ENCODE measurements around the gene ARF4.
A peak's percentile ranks its signal among the peaks of the same experiment; 100 is the strongest.
"Not testable (repeated sequence)": the region's sequence is repeated elsewhere in the genome, so short reads cannot be mapped to it uniquely, and the experiment has no call there.

The ARF4 gene

DNA sequence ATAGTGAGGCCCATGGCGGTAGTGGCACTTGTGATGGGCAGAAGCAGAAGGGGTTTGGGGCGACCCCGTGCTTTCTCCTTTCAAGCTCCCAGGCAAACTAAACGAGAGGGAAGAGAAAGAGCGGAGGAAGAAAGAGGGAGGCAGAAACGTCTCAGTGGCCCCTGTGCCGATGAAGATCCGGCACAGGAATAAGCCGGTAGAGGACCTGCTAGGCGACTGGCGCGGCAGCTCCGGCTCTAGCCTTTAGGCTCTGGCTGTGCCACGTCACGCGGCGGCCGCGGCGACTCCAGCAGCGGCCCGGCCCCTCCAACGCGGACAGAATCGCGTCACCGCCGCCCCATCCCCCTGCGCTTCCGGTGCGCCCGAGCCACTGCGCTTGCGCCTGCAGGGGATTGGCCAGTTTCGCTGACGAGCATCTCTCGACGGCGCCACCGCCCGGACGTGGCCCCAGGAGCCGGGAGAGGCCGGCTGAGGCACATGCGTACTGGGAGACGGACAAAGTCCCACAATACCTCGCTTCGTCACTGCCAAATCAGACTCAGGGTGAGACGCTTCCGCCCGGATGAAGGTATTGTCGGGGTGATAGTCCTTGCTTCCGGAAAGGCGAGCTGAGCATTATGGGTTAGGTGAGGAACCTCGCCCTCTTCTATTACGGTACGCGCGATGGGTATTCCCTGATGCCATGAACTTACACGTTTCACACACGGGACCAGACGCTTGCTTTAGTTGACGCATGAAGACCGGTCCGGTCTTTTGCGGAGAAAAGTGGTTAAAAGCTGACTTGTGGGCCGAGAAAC is at the start of gene ARF4:
ARF4 (minus strand) TSS at position 218 of the 797 bp plus-strand sequence; CDS start at position 14, 204 bp downstream.
- DNase-seq = peak; percentile 100

DNA sequence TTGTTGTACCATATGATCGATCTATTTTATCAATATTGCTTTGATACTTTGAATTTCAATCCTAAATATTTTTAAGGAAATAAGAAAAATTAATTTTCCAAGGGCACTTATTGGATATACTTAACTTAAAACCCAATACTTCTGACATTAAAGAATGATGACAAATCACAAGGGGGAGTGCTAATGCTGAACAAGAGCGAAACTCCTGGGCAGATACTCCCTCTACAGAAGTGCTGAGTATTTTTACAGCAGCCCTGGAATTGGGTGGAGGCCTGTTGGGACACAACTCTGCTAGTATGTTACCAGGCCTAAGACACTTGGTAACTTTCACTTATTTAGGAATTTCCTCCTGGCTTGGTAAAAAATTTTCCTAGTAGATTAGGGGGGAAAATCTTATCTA is 49.6 kb upstream of the ARF4 start:
- DNase-seq = peak; percentile 52

DNA sequence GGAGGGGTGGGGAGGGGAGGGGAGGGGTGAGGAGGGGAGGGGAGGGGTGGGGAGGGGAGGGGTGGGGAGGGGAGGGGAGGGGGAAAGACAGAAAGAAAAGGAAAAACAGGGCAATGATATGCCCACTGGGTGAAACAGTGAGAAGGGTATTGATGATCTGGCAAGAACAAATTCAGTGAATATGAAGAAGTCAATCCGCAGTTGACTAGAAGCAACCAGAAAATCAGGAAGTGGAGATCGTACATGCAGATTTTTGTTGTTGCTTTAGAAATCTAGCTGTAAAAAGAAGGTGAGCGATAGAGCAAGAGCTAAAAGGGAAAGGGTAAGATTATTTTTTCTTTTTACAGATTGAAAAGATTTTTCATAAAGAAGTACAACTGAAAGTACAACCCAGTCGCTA is 47.6 kb upstream of the ARF4 start:
- DNase-seq = peak; percentile 35

DNA sequence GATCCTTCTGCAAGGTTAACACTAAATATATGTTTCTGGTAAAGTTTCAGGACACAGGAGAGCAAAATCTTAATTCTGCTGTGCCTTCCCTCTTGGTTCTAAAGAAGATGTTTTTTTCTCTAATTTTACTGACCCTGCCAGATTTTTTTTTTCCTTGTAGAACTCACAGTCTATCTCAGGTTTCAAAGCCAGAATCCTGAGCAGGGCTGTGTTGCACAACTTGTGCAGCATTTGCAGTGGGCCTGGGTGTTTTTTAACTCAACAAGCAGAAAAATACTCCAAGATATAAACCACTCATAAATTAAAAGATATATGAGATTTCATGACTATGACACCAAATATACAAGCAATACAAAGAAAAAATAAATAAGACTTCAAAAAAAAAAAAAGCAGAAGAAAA is 40.2 kb upstream of the ARF4 start:
- DNase-seq = no peak

DNA sequence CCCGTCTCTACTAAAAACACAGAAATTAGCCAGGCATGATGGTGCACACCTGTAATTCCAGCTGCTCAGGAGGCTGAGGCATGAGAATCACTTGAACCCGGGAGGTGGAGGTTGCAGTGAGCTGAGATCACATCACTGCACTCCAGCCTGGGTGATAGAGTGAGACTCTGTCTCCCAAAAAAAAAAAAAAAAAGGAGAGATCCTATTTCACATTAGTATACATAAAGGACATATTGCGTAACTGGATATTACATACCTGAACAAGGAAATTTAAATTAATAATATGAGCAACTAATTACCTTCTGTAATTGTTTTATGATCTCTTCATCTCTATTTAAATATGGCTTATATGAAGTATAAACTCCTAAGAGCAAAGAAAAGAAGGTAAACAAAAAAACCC is 37.1 kb upstream of the ARF4 start:
- DNase-seq = not testable (repeated sequence)

DNA sequence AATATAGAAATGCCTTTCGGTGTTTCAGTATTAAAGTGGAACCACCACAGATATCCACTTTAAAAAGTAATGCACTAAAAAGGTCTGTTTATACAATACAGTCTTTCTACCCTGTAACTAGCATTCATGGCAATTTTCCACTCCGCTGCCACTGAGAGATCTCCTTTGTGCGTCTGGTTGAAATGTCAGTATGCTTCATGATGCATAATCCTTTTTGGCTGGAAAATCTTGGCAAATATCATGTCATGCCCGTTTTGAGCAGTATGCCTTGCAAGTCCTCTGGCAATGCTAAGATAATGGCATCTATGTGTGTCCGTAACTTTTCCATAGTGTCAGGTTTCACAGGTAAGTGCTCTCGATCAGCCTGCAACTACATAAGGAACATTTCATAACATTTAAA is 30.8 kb upstream of the ARF4 start:
- no peak for DNase-seq

DNA sequence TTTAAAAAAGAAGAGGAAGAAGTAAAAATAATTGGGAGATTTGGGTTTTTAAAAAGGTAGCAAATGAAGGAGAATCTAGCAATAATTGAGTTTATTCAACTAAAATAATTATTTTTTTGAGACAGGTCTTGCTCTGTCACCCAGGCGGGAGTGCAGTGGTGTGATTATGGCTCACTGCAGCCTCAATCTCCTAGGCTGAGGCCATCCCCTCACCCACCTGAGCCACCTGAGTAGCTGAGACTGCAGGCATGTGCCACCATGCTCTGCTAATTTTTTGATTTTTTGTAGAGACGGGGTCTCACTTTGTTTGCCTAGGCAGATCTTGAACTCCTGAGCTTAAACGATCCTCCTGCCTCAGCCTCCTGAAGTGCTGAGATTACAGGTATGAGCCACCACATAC is 27.7 kb upstream of the ARF4 start:
- DNase-seq = no peak

DNA sequence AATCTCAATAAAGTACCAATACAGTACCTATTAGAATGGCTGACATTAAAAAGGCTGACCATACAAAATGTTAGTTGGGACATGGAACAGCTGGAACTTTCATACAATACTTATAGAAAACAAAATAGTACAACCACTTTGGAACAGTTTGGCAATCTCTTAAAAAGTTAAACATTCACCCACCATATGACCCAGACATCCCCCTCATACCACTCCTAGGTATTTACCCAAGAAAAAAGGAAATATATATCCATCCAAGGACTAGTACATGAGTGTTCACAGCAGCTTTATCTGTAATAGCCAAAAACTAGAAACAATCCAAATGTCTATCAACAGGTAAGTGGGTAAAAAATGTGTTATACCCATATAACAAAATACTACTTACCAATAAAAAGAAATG is 25.2 kb upstream of the ARF4 start:
- DNase-seq = no peak

DNA sequence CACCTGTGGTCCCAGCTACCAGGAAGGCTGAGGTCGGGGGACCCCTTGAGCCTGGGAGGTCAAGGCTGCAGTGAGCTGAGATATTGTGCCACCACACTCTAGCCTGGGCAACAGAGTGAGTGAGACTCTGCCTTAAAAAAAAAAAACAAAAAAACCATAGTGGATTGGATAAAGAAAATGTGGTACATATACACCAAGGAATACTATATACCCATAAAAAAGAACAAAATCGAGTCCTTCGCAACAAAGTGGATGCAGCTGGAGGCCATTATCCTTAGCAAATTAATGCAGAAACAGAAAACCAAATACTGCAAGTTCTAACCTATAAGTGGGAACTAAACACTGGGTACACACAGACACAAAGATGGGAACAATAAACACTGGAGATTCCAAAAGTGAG is 20.6 kb upstream of the ARF4 start:
- no peak for DNase-seq

DNA sequence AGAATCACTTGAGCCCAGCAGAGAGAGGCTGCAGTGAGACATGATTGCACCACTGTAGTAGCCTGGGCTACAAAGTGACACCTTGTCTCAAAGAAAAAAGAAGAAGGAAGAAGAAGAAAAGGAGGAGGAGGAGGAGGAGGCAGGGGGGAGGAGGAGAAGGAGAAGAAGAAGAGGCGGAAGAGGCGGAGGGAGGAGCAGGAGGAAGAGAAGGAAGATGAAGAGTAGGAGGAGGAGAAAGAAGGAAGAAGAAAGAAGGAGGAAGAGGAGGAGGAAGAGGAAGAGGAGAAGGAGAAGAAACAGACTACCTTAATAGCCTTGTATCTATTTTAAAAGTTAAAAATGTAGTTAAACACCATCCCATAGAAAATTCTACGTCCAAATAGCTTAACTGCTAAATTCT is 19.1 kb upstream of the ARF4 start:
- DNase-seq = no peak

DNA sequence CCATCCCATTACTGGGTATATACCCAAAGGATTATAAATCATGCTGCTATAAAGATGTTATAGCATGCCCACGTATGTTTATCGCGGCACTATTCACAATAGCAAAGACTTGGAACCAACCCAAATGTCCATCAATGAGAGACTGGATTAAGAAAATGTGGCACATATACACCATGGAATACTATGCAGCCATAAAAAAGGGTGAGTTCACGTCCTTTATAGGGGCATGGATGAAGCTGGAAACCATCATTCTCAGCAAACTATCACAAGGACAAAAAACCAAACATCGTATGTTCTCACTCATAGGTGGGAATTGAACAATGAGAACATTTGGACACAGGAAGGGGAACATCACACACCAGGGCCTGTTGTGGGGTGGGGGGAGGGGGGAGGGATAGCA is 14.7 kb upstream of the ARF4 start:
- not testable (repeated sequence) for DNase-seq

DNA sequence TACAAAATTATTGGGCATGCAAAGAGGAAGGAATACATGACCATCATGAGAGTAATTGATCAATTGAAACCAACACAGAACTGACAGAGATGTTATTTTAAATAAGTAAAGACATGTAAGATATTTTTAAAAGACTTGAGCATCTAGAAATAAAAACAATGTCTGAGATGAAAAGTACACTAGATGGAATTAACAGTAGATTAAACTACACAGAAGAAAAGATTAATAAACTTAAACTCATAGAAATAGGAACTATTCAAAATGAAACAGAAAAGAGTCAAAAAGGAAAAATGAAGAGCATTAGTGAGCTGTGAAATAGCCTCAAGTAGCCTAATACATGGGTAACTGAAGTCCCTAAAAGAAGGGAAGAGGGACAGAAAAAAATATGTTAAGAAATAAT is 8.5 kb upstream of the ARF4 start:
- no peak for DNase-seq

DNA sequence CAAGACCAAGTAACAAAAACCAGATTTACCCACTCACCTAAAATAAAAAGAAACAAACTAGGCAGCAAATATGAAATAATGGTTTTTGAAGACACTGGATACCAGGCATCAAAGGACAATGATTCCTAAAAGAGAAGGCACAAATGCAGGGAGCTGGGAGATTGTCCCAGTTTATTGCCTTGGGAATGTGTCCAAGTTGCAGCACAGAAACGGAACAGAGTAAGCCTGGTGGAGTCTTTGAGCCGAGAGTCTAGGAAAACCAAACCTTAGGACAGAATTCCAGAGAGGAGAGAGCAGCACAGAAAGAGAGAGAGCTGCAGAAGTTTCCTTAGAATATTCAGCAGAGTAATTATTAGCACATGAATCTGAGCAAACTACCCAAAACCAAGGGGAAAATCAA is 7.8 kb upstream of the ARF4 start:
- DNase-seq = no peak

DNA sequence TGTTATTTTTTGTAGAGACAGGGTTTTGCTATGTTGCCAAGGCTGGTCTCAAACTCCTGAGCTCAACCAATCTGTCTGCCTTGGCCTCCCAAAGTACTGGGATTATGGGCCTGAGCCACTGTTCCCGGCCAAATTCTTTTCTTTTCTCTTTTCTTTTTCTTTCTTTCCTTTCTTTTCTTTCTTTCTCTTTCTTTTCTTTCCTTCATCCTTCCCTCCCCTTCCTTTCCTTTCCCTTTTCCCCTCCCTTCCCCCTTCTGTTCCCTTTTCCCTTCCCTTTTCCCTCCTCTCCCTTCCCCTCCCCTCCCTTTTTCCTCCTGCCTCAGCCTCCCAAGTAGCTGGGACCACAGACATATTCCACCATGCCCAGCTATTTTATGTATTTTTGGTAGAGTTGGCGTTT is 3.1 kb upstream of the ARF4 start:
- no peak for DNase-seq

DNA sequence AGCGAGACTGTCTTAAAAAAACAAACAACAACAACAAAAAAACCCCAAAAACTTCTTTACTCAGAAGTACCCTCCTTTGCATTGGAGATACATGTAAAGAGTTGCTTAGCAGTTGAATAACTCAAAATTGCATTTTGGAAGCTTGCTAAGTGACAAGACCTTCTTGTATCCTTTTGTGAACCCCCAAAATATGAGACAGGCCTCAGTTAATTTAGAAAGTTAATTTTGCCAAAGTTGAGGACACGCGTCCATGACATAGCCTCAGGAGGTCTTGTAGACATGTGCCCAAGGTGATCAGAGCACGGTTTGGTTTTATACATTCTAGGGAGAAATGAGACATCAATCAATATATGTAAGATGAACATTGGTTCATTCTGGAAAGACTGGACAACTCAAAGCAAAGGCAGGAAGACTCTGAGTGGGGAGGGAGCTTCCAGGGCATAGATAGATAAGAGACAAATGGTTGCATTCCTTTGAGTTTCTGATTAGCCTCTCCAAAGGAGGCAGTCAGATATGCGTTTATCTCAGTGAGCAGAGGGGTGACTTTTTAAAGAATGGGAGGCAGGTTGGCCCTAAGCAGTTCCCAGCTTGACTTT is 1.7 kb upstream of the ARF4 start:
- peak; percentile 86 for DNase-seq

DNA sequence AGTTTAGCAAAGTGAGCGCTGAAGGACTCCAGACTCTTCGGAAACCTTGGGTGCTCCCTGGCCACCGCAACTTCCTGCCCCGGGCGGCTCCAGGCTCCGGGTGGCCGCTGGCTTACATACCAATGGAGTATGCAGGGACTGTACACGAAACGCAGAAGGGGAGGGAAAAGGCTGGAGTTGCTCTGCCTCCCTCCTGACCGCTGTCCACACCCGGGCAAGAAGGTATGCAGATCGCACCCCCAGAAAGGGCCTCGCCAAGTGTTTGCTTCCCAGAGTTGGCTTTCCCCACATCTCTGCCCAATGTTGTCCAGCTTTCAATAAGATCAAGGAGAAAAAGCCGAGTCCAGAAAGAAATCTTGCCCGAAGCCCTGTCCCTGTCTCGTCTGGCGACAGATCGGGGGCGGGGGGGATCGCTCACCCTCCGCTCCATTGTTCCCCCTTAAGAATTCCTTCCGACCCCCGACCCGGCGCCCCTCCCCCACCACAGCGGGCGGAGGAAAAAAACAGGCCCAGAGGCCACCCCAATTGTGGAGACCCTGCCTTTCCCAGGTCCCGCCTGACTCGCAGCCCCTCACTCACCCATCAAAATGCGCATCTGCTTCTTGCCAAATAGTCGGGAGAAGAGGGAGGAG is 533 bp downstream of the ARF4 start:
- peak; percentile 89 for DNase-seq

DNA sequence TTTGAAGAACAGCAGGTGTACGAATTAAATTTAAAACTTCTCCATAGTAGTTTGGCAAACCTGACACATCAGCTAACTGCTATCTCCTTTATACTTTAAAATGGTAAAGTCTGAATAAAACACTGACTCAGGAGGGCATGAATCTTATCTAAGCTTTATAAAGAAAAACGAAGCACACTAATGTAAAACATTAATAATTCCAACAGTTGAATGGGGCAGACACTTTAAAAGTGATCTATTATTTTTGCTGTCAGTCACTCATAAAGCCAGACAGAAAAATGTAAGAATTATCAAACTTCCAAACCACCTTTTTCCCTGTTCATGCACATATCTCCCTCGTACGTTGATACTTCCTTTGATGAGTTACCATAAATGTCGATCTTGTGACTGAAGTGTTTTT is 2.6 kb downstream of the ARF4 start:
- no peak for DNase-seq

DNA sequence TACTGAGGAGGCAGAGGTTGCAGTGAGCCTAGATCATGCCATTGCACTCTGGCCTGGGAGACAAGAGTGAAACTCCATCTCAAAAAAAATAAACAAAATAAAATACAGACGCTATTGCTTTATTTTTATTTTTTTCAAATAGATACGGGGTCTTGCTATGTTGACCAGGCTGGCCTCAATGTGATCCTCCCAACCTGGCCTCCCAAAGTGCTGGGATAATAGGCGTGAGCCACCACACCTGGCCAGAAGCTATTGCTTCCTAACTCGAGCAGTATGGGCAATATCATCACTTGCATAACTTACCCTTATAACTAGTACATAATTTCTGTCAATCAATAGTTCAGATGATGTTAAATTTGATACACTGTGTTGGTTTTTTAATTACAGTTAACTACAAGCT is 3.0 kb downstream of the ARF4 start:
- DNase-seq = no peak

DNA sequence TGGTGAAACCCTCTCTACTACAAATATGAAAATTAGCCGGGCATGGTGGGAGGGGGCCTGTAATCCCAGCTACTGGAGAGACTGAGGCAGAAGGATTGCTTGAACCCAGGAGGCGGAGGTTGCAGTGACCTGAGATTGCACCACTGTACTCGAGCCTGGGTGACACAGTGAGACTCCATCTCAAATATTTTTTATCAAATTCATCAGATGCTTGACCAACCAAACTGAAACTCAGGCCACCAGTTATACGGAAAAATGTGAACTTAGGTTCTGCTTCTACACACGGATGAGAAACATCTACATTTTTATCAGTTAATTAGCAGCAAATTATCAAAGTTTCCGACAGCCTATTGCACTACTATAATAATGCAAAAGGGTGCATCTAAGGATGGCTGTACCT is 4.8 kb downstream of the ARF4 start:
- DNase-seq = no peak

DNA sequence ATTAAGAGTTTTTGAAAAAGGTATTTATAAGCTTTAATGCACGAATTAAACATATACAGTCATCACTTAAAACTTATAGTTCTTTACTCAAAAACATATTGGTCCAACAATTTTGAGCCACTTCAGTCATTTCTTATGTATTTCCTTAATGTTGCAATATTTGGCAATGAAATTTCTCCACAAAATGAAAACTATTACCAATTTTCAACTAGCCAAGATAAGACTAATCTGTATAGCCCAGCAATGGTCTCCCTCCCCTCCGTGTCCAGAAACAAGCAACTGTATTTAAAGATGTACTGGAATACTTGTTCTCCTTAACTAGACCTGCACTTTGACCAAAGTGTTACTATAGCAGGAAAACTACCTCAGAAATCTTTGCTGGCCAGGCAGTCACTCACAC is 9.2 kb downstream of the ARF4 start:
- DNase-seq = peak; percentile 69

DNA sequence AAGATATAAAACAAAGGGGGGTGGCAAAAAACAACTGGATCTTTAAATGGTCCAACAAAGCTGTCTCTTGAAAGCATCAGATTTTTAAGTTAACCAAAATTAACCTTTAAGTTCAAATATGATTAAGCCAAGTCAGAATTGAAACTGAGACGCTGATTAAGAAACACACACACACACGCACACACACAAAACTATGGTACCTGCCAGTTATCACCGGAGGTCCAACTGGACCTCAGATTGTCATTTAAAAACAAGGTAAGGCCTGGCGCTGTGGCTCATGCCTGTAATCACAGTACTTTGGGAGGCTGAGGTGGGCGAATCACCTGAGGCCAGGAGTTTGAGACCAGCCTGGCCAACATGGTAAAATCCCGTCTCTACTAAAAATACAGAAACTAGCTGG is 10.4 kb downstream of the ARF4 start:
- DNase-seq = no peak

DNA sequence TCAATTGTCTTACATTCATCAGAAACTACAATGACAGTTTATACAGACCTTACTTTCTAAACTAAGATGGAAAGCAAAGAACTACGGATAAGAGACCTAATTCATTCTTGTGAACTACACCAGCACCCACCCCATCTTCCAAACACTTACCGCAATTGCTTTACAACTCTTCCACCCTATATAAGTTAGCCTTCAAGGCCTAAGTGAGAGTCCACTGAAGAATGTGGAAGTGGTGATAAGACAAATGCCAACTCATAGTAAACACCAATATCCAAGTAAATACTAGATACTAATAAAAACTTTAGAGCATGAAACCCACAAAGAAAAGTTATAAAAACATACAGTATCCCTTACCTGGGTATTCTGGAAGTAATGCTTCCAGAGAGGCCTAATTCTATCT is 13.6 kb downstream of the ARF4 start:
- peak; percentile 41 for DNase-seq

DNA sequence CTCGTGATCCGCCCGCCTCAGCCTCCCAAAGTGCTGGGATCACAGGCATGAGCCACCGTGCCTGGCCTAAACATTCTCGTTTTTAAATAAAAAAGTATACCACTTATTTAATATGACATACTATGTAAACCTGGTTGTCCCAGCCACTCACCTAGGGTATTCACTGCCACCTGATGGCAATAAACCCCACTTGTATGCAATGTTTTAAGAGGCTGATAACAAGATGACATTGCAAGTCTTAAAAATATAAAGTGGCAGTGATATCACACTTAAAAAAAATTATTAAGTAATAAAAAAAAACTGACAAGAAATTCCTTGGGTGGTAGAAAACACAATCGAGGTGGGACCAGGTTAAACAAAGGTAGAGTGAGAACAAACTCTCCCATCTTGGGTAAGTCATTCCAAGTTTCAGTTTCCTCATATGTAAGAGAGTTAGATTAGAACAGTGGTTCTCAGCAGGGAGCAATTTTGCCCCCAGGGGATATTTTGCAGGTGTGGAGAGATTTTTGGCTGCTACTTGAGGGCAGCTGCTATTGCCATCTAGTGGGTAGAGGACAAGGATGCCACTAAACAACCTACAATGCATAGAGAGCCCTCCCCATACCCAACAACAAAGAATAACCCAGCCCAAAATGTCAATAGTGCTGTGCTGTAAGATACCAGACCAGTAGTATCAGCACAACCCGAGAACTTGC is 14.5 kb downstream of the ARF4 start:
- peak; percentile 58 for DNase-seq

DNA sequence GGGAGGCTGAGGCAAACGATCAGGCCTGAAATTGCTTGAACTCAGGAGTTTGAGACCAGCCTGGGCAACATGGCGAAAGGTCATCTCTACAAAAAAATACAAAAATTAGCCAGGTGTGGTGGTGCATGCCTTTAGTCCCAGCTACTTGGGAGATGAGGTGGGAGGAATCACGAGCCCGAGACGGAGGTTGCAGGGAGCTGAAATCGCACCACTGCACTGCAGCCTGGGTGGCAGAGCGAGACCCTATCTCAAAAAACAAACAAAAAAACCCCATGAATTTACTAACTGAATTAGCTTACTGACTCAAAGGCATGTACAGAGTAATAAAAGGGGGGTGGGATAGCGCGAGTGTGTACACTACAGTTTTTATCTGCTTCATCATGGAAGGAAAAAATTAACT is 19.3 kb downstream of the ARF4 start:
- DNase-seq = no peak
